ENCODE data around the gene MATK. TPM values are rescaled to one million over a fixed set of nuclear protein-coding genes. Genes with fewer than 3 reads are reported as not detected.
"Not testable (repeated sequence)": the region's sequence is repeated elsewhere in the genome, so short reads cannot be mapped to it uniquely, and the experiment has no call there.

Gene MATK
- total RNA-seq, 1 donor from 2014 or later: 22.9 TPM

DNA sequence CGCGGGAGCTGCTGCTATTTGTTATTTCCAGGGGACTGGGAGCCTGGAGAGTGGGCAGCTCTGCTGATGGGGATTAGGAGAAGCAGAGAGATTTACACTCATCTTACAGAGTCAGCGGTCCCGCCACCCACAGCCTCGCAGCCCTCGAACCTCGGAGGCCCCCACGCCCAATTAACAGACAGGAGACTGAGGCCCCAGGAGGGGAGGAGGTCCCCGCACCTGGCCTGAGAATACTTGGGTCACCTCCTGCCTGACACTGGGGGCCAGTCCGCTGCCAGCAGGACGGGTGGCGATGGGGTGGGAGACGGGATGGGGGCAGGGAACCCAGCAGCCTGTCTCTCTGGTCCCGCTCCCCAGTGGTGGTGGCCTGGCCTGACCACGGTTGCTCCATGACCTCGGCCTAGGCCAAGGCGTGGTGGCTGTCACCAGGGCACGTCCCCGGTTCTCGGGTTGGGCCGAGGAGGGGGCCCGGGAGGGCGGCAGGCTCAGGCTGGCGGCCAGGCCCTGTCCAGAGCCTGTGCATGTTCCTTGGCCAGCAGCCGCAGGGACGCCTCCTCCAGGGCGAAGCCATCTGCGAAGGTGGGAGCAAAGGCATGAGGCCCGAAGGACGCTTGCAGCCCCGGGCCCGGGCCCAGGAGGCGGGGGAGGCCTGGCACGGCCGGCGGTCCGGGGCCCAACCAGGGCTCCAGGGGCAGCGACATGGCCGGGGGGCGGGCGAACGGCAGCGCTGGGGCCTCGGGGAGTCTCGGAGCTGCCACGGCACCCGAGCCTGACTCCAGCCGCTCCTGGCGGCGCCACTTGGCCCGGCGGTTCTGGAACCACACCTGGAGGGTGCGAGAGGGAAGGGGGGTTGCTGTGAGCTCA lies 15.8 kb downstream of the MATK start:
- DNase-seq: no peak

DNA sequence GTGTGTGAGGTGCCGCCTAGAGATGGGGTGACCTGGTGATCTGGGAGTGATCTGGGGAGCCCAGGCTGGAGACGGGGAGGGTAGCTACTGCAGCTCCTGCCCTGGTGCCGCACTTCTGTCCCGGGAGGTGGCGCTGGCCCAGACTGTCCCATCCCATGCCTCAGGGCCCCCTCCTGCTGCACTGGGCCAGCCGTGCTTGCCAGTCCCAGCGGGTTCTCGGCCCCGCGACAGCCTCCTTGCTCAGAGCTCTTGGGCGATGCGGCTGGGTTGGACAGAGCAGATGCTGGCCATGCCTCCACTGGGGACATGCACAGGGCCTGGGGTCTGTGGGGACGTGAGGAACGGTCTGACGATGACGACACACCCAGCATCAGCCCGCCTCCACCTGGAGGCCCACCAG lies 16.7 kb downstream of the MATK start:
- no peak for DNase-seq

DNA sequence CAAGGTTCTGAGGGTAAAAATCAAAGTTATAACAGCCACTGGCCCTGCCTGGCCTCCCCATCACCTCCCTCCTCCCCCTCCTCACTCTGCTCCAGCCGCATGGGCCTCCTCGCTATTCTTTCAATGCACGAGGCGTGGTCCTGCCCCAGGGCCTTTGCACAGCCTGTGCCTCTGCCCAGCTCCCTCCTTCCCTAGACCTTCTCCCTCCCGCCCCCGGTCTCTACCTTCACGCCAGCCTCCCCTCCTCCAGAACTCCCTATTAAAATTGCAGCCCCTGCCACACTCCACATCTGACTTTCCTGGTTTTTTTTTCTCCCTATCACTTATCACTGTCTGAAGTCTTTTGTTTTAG lies 17.5 kb downstream of the MATK start:
- DNase-seq: no peak

DNA sequence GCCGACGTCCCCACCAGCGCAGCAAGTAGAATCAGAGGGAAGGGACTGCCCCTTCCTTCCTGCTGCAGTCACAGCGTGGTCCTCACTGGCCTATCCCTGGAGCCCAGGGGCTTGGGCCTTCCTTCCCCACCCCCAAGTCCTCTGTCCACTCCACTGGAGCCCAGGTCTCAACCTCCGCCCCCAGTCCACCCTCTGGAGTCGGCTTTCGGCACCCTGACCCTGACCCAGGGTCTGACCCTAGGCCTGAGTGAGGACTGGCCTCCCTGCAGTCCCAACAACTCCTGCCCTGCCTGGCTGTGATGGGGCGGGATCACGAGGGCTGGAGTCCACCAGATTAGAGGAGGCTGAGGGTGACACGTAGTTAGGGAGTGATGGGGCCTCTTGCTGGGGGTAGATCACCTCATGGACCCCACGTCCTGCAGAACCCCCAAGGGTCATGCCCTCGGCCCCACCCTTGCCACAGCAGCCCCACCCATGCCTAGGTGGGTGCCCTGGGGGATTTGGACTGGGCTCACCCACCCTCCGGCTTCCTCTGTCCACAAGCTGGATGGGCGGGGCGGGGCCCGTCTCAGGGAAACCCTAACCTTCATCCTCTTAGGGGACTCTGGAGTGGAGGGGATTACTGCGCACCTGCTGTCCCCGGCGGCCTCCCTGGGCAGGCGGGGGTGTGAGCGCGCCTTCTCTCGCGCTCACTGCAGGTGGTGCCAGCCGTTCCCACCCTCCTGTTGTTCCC lies 18.0 kb downstream of the MATK start:
- no peak for DNase-seq

DNA sequence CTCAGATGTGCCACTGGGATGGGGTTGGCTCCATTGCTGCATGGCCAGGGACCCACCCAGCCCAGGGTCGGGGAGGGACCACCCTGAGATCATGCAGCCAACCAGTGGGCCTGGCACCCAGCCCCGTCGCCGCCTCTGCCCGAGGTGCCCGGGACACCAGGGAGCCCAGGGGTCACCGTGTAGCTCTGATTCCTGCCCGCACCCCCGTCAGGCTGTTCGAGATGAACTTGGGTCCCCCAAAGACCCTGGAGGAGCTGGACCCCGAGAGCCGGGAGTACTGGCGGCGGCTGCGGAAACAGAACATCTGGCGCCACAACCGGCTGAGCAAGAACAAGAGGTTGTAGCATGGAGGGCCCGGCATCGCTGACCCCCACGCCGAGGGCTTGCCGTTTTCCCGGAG lies 19.1 kb downstream of the MATK start:
- DNase-seq: no peak

DNA sequence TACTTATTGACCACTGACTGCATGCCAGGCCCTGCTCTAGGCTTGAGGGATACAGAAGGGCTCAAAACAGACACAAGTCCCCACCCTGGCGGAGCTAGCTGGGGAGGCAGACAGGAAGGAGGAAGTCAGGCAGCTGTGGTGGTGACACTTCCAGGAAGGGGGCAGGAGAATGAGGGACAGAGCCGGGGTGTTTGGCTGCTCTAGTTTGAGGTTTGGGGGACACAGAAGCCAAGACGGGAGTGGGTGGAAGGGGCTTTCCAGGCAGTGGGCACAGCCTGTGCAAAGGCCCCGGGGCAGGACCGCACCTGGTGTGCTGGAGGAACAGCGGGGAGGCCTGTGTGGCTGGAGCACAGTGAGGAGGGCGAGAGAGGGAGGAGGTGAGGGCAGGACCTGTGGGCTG lies 19.7 kb downstream of the MATK start:
- no peak for DNase-seq

DNA sequence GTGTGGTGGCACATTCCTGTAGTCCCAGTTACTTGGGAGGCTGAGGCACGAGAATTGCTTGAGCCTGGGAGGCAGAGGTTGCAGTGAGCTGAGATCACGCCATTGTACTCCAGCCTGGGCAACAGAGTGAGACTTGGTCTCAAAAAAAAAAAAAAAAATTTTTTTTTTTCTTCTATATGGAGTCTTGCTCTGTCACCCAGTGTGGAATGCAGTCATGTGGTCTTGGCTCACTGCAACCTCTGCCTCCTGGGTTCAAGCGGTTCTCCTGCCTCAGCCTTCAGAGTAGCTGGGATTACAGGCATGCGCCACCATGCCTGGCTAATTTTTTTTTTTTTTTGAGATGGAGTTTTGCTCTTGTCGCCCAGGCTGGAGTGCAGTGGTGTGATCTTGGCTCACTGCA lies 20.4 kb downstream of the MATK start:
- DNase-seq: not testable (repeated sequence)

DNA sequence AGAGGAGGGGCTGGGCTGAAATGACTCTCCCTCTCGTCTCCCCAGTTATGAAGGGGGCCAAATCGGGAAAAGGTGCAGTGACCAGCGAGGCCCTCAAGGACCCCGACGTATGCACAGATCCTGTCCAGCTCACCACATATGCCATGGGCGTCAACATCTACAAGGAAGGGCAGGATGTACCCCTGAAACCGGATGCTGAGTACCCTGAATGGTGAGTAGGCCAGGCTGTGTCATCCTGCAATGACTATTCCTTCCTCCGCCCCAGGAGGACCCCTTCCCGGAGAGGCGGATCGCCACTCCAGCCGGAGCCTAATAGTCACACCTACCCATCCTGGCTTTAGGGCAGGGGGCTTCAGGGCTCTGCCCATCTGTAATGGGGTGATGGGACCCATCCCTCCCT lies 21.1 kb downstream of the MATK start:
- DNase-seq: no peak

DNA sequence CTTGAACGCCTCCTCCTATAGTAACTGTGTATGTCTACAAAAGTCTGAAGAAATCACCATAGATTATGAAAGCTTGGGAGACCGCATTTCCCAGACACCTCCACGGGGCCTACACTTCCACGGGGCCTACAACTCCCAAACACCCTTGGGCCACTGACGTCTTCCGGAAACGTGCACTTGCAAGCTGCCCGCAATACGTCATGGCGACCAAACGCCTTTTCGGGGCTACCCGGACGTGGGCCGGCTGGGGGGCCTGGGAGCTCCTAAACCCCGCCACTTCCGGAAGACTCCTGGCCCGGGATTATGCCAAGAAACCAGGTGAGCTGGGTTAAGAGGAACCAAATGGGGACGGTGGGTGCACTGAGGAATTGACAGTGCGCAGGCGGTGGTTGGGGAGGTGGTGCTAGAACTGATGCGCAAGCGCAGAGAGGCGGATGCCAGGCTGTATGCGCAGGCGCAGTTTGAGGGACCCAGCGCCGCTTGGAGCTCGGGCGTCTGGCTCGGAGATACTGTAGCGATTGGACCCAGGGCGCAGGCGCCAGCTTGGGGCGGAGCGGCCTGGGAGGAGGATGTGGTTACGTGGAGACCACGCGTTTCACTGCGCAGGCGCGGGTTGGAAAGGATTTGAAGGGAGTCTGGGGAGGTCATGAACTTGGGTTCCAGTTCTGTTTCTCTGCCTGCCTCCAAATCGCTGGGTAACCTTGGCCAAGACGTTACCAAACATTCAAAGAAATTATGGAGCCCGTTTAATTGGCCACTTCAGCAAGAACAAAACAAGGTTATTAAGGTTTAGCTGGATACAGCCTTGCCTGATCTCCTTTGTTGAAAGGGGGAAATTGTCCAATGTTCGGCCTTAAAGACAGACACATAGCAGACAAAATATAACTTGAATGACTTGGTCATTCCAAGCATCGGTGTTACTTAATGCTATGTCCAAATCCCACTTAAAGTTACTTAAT lies 23.4 kb downstream of the MATK start, which contains the start of gene MRPL54:
Gene MRPL54, plus strand, starts transcription at position 182 of the 959 bp plus-strand sequence. Its CDS starts 19 bp downstream, at position 201.
- DNase-seq: peak; percentile 96

DNA sequence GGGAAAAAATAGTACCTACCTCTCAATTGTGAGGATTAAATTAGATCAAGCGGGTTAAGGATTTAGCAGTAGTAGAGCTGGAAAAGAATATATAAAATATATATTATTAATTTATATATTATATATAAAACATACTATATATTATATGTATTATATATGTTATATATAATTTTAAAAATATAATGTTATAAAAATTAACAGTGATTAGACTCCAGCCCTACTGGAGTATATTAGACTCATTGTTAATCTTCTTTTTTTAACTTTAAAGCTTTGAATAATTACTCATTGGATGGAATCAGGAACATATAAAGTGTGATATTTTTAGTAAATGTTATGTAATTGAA lies 24.1 kb downstream of the MATK start:
- DNase-seq: no peak

DNA sequence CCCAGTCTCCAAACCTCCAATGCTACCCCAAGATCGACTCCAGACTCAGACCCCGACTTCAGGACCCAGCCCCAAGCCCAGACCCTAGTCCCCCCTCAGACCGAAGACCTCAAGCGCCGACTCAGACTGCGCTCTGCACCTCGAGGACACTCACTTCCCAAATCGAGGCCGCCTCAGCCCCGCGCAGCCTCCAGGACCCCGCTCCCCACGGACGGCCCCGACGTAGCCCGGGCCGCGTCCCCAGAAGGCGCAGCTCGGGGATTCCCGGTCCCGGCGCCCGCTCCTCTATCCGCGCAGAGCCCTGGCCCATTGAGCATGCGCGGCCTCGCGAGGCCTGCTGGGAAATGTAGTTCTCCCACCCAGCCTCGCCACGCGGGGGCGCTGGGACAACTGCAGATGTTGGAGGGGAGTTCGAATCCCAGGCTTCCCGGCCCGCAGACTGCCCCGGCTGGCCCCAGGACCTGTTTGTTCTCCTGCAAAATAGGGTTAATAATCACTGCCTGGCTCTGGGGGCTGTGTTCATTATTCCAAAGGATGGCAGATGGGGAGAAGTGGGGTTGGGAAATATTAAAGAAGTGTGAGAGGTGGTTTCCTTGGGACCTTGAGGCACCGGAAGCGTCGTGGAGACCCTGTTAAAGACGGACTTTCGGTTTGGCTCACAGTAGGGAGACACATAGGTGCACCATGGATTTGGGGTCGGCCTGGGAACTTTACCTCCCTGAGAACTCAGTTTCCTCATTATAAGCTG lies 24.6 kb downstream of the MATK start, which contains the start of gene APBA3:
Gene APBA3, minus strand, starts transcription at position 311 of the 748 bp plus-strand sequence. CDS start 1,428 bp downstream, outside the sequence.
- DNase-seq: peak; percentile 80

DNA sequence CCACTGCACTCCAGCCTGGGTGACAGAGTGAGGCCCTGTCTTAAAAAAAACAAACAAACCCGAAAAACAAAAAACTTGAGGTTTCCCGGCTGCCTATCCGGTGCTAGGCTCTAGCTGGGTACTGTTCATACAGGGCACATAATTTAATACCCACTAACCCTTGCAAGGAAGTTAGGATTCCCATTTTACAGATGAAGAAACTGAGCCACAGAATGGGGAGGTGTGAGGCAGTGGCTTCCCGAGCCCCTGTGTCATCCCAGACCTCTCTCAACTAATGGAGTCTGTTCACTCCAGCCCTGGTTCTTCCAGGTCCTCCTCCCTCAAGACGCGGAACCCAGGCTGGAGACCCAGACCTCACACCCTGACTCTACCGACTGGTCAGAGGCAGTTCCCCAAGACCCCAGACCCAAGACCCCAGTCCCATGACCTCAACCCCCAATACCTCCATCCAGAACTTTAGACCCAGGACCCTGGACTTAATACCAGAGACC lies 25.3 kb downstream of the MATK start:
- DNase-seq: no peak

DNA sequence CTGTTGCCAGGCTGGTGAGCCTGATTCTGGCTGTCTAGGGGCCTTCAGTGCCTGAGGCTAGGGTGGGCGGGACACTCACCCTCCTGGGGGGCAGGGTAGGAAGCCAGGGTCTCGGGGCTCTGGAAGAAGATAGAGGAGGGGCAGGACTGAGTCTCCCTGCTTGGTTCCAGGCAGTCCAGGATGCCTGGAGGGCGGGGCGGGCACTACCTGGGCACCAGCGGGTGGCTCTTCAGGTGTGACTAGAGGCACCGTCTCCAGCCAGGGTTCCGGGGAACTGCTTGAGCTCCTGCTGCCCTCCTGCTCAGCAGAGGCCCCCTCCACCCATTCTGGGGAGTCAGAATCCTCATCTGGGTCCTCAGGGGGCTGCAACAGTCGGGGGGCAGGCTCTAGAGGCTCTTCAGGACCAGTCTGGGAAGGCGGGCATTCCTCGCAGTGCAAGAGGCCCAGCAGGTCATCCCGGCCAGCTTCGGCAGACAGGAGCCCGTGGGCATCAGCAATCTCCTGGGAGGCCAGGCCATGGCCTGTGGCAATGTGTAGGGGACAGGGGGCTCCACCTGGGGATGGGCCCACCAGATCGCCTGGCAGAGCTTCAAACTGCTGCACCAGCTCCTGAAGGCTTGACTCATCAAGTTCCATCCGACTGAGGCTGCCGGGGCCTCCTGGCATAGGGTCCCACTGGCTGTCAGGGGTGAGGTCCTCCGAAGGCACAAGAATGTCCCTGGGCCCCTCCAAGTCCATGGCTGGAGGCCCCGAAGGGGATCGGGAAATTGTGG lies 26.5 kb downstream of the MATK start:
- DNase-seq: no peak

DNA sequence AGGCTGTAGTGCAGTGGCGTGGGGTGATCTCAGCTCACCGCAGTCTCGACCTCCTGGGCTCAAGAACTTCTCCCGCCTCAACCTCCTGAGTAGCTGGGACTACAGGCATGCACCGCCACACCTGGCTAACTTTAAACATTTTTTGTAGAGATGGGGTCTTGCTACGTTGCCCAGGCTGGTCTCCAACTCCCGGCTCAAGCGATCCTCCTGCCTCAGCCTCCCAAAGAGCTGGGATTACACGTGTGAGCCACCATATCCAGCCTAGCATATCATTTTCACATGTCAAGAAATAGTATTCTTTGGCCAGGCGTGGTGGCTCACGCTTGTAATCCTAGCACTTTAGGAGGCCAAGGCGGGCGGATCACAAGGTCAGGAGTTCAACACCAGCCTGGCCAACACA lies 27.9 kb downstream of the MATK start:
- not testable (repeated sequence) for DNase-seq

DNA sequence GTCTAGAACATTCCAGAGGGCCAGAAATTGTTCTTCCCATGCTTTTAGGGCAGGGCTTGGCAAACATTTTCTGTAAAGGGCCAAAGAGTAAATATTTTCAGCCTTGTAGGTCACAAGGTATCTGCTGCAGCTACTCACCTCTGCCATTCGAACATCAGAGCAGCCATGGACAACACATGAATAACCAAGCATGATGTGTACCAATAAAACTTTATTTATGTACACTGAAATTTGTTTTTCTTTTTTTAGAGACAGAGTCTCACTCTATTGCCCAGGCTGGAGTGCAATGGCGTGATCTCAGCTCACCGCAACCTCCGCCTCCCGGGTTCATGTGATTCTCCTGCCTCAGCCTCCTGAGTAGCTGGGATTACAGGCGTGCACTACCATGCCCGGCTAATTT lies 28.5 kb downstream of the MATK start:
- DNase-seq: not testable (repeated sequence)

DNA sequence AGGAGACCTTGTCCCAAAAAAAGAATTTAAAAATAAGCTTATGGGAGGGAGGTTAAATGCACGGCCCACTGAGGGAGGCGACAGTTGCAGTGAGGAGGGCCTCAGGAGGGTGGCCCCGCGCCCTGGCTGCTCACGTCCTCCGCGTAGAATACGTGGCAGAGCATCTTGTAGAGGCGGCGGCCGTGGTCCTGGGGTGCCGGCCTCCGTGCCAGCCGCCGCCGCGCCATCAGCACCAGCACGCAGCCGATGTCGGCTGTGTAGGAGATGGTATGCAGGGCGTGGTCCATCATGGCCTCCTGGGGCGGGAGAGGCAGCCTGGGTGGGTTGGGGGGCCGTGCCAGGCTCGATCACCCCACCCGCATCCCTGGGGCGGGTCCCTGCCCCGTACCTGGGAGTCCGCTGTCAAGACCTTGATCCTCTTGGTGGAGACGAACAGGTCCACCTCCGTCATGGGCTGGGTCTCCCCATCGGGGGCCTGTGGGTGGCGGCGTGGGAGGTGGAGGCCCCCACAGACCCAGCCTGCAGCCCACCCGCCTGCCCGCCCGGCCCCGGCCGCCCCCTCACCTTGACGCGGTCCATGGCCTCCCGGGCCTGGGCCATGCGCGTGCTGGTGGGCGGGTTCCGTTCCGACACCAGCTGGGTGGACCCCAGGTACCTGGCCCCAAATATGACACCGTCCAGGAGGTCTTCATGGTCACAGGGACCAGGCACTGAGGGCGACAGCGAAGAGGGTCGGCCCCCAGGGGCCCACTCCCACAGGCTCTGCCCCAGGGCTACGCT lies 32.4 kb downstream of the MATK start:
- DNase-seq: no peak

DNA sequence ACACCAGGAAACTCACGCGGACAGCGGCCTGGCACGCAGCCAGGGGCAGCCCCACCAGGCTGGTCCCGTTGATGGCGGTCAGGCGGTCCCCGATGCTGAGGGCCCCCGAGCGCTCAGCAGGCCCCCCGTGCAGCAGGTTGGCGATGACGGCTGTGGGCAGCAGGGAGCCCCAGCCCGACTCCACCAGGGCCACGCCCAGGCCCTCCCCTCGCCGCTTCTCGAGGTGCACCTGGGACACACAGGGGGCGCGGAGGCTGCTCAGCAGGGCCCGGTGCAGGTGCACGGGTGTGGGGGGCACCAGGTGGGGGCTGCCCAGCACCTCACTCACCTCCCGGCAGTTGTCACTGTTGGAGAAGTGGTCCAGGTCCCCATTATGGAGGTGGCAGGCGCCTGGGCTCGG lies 33.7 kb downstream of the MATK start:
- DNase-seq: no peak

DNA sequence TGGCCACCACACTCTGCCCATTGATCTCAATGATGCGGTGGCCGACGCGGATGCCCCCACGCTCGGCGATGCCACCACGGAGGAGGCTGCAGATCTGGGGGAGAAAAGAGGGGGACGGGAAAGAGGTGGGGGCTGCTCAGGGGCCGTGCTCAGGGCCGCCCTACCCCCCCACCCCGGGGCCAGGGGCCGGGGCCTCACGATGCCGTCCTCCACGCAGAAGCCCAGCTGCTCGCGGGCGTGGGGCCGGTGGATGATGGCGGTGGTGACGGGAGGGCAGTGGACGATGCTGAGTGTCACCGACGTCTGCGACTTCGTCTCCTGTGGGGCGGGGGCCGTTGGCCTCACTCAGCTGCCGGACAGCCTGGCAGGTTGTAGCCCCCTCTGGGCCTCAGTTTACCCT lies 34.9 kb downstream of the MATK start:
- DNase-seq: no peak

DNA sequence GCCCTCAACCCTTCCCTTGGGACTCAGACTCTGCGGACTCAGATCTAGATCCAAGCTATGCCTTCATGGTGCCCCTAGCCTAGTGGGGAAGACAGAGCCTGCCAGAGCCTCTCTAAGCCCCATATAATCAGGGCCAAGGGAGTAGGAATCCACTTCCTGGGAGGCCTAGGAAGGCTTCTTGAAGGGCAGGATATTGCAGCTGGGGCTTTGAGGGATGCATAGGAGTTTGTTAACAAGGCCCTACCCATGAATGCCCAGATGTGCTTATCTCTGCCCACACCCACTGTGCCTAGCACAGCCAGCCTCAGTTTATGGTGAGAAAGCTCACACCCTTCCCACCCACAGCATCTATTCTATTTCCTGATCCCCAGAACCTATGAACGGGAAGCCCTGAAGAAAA lies 36.0 kb downstream of the MATK start:
- DNase-seq: no peak

DNA sequence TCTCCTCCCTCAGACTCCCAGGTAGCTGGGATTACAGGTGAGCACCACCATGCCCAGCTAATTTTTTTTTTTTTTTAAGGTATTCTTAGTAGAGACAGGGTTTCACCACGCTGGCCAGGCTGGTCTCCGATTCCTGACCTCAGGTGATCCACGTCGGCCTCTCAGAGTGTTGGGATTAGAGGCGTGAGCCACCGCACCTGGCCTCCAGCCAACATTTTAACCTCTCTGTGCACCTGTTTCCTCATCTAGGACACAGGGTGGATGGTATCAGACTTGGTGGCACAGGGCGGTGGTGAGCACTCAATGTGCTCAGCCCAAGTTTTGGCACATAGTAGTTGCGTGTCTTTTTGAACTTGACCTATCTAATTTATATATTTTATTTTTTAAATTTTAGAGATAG lies 37.2 kb downstream of the MATK start:
- no peak for DNase-seq

Data from occipital lobe (tissue), 2 donors.